GM21619 (cell line): ENCODE data around the gene PHIP.

Source experiments
- ATAC-seq: cut with Tn5 transposase; IDR thresholded peaks from one replicate; pipeline ENCODE4 v1.9.1; 2021; ENCODE audit not compliant: unreplicated experiment

PHIP gene

GRCh38 chr6:79071547-79071946 lies 6.5 kb downstream of the PHIP start:
- ATAC-seq = peak; percentile 25

- ATAC-seq = peak; percentile 74
These were observed 7.7 kb downstream of the PHIP start for GRCh38 chr6:79070206-79070825.

- ATAC-seq = no peak
These were observed 11.2 kb downstream of the PHIP start for GRCh38 chr6:79066828-79067227.

GRCh38 chr6:79066330-79066729 lies 11.7 kb downstream of the PHIP start:
- ATAC-seq = no peak

- no peak for ATAC-seq
These were observed 12.8 kb downstream of the PHIP start for GRCh38 chr6:79065232-79065631.

GRCh38 chr6:79064635-79065034 lies 13.4 kb downstream of the PHIP start:
- peak; percentile 59 for ATAC-seq

DNA sequence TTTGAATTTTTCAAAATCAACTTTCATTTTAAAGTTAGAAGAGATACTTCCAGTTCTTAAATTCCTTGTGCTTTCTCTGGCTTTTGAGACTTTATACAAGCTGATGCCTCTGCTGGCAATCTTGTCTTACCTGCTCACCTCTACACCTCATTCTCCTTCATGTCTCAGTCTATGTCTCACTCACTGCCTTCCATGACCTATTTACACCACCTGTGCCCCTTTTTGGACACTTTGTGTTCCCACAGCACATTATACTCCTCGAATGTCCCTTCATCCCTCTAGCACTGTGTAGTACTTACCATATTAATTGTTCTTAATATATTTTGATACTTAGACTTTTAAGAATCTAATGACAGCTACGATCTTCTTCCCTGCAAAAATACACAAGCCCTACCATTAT lies 15.3 kb downstream of the PHIP start:
- no peak for ATAC-seq

DNA sequence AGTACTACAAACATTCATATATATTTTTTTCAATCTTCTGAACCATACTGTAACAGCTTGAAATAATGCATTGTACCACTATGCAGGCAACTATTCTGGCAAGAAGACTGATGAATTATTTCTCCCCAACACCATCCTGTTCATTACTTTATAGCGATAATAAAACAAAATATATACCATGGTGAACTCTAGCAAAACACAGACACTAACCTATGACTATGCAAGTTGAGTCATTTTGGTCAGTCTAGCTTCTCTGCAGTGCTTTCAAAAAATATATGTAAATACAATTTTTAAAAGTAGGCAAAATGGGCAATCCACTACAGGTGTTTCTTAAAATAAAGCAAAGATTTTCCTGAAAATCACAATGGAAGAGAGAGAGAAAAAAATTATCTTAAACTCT lies 20.3 kb downstream of the PHIP start:
- no peak for ATAC-seq

DNA sequence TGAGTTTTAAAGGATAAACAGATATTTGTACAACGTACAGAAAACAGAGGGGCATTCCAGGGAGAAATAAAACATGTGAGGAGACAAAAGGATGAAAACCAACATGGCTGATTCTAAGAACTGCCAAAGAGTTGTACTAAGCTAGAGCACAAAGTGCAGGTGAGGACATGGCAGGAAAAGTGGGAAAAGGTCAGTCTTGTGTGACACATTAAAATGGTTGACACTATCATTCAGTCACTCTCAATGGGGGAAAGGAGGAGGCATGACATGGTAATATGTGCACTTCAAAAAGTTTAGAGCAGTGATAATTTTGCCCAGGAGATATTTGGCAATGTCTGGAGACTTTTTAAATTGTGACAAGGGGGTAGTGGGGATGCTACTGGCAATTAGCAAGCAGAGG lies 21.8 kb downstream of the PHIP start:
- no peak for ATAC-seq

GRCh38 chr6:79048611-79049010 lies 29.4 kb downstream of the PHIP start:
- ATAC-seq = no peak

DNA sequence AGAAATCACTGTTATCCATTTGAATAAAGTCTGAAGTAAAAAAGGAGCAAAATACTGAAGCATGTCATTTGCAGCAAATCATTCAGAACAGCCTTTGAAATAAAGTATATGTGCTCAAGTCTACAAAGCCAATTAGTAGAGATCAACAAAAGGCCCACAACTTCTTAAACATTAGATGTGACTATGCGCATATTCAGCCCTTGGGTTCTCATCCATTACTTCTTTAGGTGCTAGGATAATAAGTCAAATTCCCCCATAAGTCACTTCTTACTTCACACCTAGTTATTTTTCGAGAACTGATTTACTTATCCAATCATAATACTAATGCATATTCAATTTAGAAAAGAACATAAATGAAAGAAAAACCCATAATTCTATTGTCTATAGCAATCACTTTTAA lies 31.0 kb downstream of the PHIP start:
- ATAC-seq = no peak

- ATAC-seq = no peak
These were observed 32.1 kb downstream of the PHIP start for GRCh38 chr6:79045966-79046365.

DNA sequence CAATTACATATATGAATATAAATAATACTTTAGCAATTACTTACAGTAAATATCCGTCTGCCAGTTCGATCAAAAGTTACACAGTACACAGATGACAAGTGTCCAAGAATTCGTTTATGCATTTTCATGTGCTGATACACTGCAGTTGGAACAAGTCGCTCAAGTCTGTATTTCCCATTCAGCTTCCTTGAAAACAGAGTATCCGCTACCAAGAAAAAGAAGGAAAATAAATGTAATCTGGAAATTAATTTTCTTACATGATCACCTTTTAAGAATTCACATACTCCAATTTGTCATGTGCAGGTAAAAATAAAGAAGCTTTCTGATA lies 35.3 kb downstream of the PHIP start:
- ATAC-seq = no peak

DNA sequence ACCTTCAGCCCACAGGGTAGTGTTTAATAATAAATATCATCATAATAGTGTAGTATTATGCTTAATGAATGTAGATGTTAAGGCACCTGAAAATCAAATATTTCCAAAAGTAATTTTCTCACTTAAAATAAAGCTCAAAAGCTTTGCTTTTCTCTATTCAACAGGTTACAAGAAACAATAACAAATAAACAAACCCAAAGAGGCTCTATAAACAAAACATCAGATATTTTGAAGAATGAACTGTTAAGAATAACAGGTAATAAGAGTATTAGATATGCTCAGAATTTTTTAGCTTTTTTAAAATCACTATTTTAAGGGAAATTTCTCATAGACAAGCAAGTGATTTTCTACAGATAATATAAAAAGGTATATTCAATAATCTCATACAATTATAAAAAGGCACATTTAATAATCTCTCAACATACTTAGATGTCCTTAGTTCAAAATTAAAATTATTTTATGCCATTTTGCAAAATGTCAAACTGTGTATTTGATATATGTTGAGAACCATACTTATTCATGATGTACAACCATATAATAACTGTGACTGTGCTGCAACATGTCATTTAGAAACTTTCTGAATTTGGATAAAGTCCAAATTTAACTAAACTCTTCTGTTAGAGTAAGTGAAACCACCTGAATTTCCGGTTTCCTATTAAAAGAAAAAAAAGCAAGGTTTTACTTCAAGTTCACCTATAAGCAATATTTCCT lies 35.8 kb downstream of the PHIP start:
- ATAC-seq = peak; percentile 71

- peak; percentile 75 for ATAC-seq
These were observed 38.0 kb downstream of the PHIP start for GRCh38 chr6:79040083-79040482.

DNA sequence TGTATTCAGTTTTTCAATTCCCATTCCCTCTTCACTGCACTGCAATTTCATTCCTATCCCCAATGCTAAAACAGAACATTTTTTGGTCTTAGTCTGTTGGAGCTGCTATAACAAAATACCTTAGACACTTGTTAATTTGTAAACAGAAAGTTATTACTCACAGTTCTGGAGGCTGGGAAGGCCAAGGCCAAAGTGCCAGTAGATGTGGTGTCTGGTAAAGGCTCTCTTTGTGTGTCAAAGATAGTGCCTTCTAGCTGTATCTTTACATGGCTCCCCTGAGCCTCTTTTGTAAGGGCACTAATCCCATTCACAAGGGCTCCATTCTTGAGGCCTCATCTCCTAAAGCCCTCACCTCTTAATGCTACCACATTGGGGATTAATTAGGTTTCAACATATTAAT lies 40.0 kb downstream of the PHIP start:
- no peak for ATAC-seq

- ATAC-seq = peak; percentile 85
These were observed 43.2 kb downstream of the PHIP start for GRCh38 chr6:79034865-79035264.

- no peak for ATAC-seq
These were observed 44.8 kb downstream of the PHIP start for GRCh38 chr6:79033279-79033678.

DNA sequence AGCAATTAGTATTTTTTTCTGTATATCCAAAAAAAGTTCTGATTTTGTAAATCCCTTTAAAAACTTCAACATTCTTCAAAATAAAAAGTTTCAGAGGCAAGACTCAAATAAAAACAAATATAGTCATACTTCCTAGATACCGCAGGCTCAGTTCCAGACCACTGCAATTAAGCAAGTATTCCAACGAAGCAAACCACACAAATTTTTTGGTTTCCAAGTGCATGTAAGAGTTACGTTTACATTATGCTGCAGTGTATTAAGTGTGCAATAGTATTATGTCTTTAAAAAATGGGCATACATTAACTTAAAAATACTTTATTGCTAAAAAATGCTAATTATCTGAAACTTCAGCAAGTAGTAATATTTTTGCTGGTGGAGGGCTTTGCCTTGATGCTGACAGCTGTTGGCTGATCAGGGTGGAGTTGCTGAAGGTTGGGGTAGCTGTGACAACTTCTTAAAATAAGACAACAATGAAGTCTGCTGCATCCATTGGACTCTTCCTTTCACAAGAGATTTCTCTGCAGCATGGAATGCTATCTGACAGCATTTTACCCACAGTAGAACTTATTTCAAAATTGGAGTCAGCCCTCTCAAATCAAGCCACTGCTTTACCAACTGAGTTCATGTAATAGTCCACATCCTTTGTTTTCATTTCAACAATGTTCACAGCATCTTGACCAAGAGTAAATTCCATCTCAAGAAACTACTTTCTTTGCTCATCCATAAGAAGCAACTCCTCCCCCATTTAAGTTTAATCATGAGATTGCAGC lies 46.0 kb downstream of the PHIP start:
- no peak for ATAC-seq

- ATAC-seq = no peak
These were observed 47.5 kb downstream of the PHIP start for GRCh38 chr6:79030511-79030910.

DNA sequence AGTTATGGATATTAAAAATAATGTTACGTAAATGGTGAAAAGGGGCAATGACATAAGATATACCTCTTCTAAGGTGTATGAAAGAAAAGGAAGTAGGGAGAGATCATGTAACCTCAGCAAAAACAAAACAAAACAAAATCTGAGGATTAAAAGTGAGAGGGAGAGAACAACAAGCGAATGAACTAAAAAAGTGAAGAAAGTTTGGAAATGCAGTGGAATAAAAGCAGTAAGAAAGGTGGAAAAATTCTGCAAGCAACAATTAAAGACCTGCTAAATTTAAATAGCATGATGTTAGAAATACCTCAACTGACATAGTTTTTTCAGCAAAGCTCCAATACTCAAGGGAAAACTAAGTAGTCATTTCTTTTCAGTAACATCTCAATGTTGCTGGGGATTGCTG lies 48.0 kb downstream of the PHIP start:
- no peak for ATAC-seq

DNA sequence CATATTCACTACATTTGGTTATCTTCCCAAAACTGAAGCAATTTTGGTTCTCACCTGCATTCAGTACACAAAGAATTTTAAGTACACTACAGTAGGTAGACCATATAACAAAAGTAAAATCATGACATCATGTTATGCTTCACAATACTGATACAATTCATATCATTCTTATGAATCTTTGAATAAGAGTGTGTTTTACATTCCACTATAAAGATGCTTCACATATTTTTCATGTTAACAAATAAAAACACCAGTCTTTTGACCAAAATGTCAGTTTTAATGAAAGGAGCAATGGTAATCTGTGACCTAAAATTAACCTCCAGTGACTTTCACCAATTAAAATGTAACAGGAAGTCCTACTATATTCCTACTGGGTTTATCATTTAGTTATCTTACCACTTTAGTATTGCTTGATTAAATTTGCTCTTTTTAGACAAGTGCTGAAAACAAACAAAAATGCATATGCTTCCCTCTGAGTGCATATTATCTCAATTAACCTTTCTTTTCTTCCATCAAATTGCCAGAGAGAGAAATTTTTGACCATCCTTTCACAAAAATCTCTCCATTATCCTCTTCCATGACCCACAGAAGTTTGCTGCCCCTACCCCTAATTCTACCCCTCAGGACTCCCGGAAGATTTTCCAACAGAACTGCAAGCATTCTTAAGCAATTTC lies 49.3 kb downstream of the PHIP start:
- no peak for ATAC-seq
